ENCODE measurements around the gene KLHL5. TPM values are rescaled to one million over a fixed set of nuclear protein-coding genes. Genes with fewer than 3 reads are reported as not detected.

KLHL5 gene
- total RNA-seq, 1 donor from 2014 or later: 61.5 TPM

DNA sequence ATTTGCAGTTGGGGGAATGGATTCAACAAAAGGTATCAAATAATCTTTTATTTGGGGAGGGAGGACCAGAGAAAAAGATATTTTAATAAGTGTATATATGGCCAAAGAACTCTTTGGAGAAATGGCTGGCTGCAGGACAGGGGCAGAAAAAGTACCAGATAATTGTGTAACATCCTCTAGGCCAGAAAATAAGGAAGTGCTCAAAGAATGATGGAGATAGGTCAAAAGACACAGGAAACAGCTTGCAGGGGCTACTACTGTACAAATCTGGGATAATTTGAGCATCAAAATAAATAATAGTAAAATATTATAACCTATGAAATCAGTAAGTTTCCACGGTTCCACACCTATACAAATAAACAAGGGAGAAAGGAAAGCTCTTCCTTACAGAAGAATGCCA, 34.8 kb downstream of the KLHL5 start:
- CTCF ChIA-PET: no interaction called here
- H3K9me3 Mint-ChIP-seq: no peaks in the 10 kb centered on the region
- intact Hi-C loops (cut with micrococcal nuclease): no loop called here

DNA sequence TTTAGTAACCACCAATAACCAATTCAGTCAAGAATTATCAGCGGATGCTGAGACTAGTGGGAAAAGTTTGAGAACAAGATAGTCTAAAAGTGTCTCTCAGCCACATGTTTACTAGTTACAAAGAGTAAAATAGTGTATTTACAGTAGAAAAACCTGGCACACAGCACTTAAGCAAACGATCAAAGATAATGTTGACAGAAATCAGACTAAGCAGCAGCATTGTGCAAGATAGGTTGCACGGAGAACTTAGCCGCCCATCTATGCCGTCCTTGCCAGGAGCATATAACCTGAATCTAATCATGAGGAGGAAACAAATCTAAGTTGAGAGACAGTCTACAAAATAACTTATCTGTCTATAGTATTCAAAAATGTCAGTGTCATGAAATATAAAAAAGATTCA, 35.3 kb downstream of the KLHL5 start:
- H3K27ac Mint-ChIP-seq: no peak overlapping the region
- POLR2A ChIA-PET: no interaction called here

More for the DNA sequence above, 34.8 kb downstream of the KLHL5 start:
- Mint-ChIP-seq H3K4me1 (no peaks in the 10 kb centered on the region), H3K27me3 (no peaks in the 10 kb centered on the region), H3K36me3 (ENCODE audit: low read depth) (peaks cover 39% of the 10 kb centered on the region), H3K27ac (no peak overlapping the region), H3K4me3 (no peak overlapping the region)
- TF ChIP-seq CTCF (IDR thresholded peaks at IDR 0.05): no peak
- POLR2A ChIA-PET: no interaction called here
- no peak for DNase-seq
- ATAC-seq (ENCODE audit: low read depth): no peak

GRCh38 chr4:39102297-39102696, 40.3 kb downstream of the KLHL5 start:
- H3K9me3 Mint-ChIP-seq: no peaks in the 10 kb centered on the region
- peak overlapping the region; percentile 0 for H3K27ac Mint-ChIP-seq
- CTCF ChIA-PET: interaction anchor here (2.6 kb wide), 1 partner anchor 200 kb away, joined by 9 read pairs; no protein-coding TSS in a partner anchor
- no peaks in the 10 kb centered on the region for H3K27me3 Mint-ChIP-seq
- no peaks in the 10 kb centered on the region for H3K4me1 Mint-ChIP-seq
- H3K36me3 Mint-ChIP-seq (ENCODE audit: low read depth): peaks cover 48% of the 10 kb centered on the region
- H3K4me3 Mint-ChIP-seq: no peak overlapping the region
- ATAC-seq (ENCODE audit: low read depth) (no peak), DNase-seq (no peak)
- POLR2A ChIA-PET: no interaction called here
- intact Hi-C loops (cut with micrococcal nuclease): no loop called here
- TF ChIP-seq CTCF (IDR thresholded peaks at IDR 0.05): no peak

More for the DNA sequence above, 35.3 kb downstream of the KLHL5 start:
- Mint-ChIP-seq H3K36me3 (ENCODE audit: low read depth) (peaks cover 39% of the 10 kb centered on the region), H3K27me3 (no peaks in the 10 kb centered on the region), H3K4me1 (no peaks in the 10 kb centered on the region), H3K9me3 (no peaks in the 10 kb centered on the region), H3K4me3 (no peak overlapping the region)
- no peak for TF ChIP-seq CTCF (IDR thresholded peaks at IDR 0.05)
- DNase-seq (no peak), ATAC-seq (ENCODE audit: low read depth) (no peak)
- CTCF ChIA-PET: no interaction called here
- intact Hi-C loops (cut with micrococcal nuclease): no loop called here

DNA sequence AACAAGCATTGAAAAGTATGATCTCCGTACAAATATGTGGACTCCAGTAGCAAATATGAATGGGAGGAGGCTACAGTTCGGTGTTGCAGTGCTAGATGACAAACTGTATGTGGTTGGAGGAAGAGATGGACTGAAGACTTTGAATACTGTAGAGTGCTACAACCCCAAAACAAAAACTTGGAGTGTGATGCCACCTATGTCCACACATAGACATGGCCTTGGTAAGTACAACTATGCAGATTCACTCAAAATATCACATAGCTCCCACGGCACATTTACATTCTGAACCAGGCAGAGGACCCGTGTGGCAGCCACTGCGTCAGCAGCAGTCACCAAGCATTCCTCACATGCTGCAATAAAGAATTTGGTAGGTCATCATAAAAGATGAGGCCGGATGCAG, 41.3 kb downstream of the KLHL5 start:
- H3K9me3 Mint-ChIP-seq: no peaks in the 10 kb centered on the region
- ChIA-PET CTCF (interaction anchor here (2.6 kb wide), 1 partner anchor 201 kb away, joined by 9 read pairs; no protein-coding TSS in a partner anchor), POLR2A (interaction anchor here (1.1 kb wide), 1 partner anchor 200 kb away, joined by 3 read pairs; no protein-coding TSS in a partner anchor)
- H3K4me3 Mint-ChIP-seq: no peak overlapping the region
- peaks cover 52% of the 10 kb centered on the region for H3K36me3 Mint-ChIP-seq (ENCODE audit: low read depth)
- no peaks in the 10 kb centered on the region for H3K27me3 Mint-ChIP-seq
- intact Hi-C loops (cut with micrococcal nuclease): no loop called here
- no peaks in the 10 kb centered on the region for H3K4me1 Mint-ChIP-seq
- ATAC-seq (ENCODE audit: low read depth) (no peak), DNase-seq (no peak)
- no peak overlapping the region for H3K27ac Mint-ChIP-seq
- no peak for TF ChIP-seq CTCF (IDR thresholded peaks at IDR 0.05)

DNA sequence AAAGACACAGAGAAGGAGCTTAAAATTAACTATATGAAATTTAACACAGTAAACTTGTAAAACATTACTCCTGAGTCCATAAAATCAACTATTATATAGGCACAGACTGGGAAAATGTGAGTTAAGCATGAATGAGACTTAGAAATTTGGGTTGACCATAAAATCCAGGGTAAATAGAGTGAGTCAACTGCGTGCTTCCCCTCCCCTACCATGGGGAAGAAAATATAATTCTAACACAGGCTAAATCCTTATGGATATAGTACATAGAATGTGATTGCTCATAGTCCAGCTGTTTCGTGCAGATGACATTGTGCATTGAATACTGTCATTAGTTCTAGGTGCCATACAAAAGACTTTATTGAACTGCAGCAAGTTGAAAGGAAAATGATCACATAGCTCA, 42.2 kb downstream of the KLHL5 start:
- intact Hi-C loops (cut with micrococcal nuclease): no loop called here

More for the DNA sequence above, 42.2 kb downstream of the KLHL5 start:
- DNase-seq: no peak
- Mint-ChIP-seq H3K36me3 (ENCODE audit: low read depth) (peaks cover 57% of the 10 kb centered on the region), H3K27me3 (no peaks in the 10 kb centered on the region), H3K4me3 (no peak overlapping the region), H3K9me3 (no peaks in the 10 kb centered on the region), H3K27ac (no peak overlapping the region), H3K4me1 (no peaks in the 10 kb centered on the region)
- ATAC-seq (ENCODE audit: low read depth): no peak
- ChIA-PET POLR2A (interaction anchor here (1.1 kb wide), 1 partner anchor 201 kb away, joined by 3 read pairs; no protein-coding TSS in a partner anchor), CTCF (interaction anchor here (1.0 to 2.6 kb wide), 3 partner anchors 31 to 344 kb away, joined by 3 to 9 read pairs (median 5); no protein-coding TSS in a partner anchor)
- no peak for TF ChIP-seq CTCF (IDR thresholded peaks at IDR 0.05)
